Mesenchymal stem cell (in vitro differentiated cells and primary cell): ENCODE measurements around the gene CAMTA1.

Experiments used
- DNase-seq: peaks from one replicate; pipeline ENCODE4 v3.0.0-alpha.2; 2013
- H2AFZ ChIP-seq: one replicate; pipeline ENCODE4 v1.6.1; 2013; ENCODE audit warnings: low read depth, mild to moderate bottlenecking, control low read depth, inconsistent platforms, low read length, moderate library complexity
- H2AK5ac ChIP-seq: 2 replicates; pipeline ENCODE4 v1.6.1; 2013; ENCODE audit warnings: low read length, moderate library complexity, mild to moderate bottlenecking, inconsistent platforms; ENCODE audit not compliant: severe bottlenecking
- H2BK120ac ChIP-seq: one replicate; pipeline ENCODE4 v1.6.1; 2013; ENCODE audit warnings: low read depth, mild to moderate bottlenecking, inconsistent platforms, low read length, moderate library complexity
- H2BK12ac ChIP-seq, 2 experiments: one replicate each; pipeline ENCODE4 v1.6.1; 2013; ENCODE audit warnings: inconsistent platforms in 2 of 2, low read length in 2 of 2, mild to moderate bottlenecking in 2 of 2, moderate library complexity in 2 of 2, control low read depth in 1 of 2
- H2BK15ac ChIP-seq: one replicate; pipeline ENCODE4 v1.6.1; 2013; ENCODE audit warnings: mild to moderate bottlenecking, low read depth, inconsistent platforms; ENCODE audit not compliant: poor library complexity, severe bottlenecking
- H2BK5ac ChIP-seq: 2 replicates; pipeline ENCODE4 v1.6.1; 2013; ENCODE audit warnings: low read depth, mild to moderate bottlenecking, low read length, control low read depth, inconsistent platforms; ENCODE audit not compliant: poor library complexity, severe bottlenecking
- H3K14ac ChIP-seq, 2 experiments: one replicate each; pipeline ENCODE4 v1.6.1; 2013; ENCODE audit warnings: inconsistent platforms in 2 of 2, low read length in 2 of 2, control low read depth in 1 of 2, mild to moderate bottlenecking in 1 of 2, moderate library complexity in 1 of 2
- H3K18ac ChIP-seq, 2 experiments: one replicate each; pipeline ENCODE4 v1.6.1; 2013; ENCODE audit warnings: inconsistent platforms in 2 of 2, low read length in 2 of 2, control low read depth in 1 of 2, low read depth in 1 of 2, mild to moderate bottlenecking in 1 of 2
- H3K23ac ChIP-seq, 2 experiments: one replicate each; pipeline ENCODE4 v1.6.1; 2013; ENCODE audit warnings: inconsistent platforms in 2 of 2, low read length in 2 of 2, mild to moderate bottlenecking in 2 of 2, moderate library complexity in 2 of 2, control low read depth in 1 of 2
- H3K27ac ChIP-seq: 2 replicates; pipeline ENCODE4 v1.5.1; 2013; ENCODE audit warnings: mild to moderate bottlenecking, moderate library complexity, low read length, control low read depth, inconsistent platforms; ENCODE audit not compliant: poor library complexity, severe bottlenecking
- H3K27me3 ChIP-seq, 2 experiments: 2 replicates each; pipeline versions ENCODE4 v1.6.1 to v1.7.0; 2013; ENCODE audit warnings: low read length in 2 of 2, mild to moderate bottlenecking in 2 of 2, moderate library complexity in 2 of 2, control low read depth in 1 of 2, inconsistent platforms in 1 of 2; ENCODE audit not compliant: control insufficient read depth in 1 of 2, insufficient read depth in 1 of 2
- H3K36me3 ChIP-seq, 2 experiments: 2 replicates each; pipeline versions ENCODE4 v1.6.1 to v1.7.0; 2013; ENCODE audit warnings: low read length in 2 of 2, control low read depth in 1 of 2, inconsistent platforms in 1 of 2, low read depth in 1 of 2, mild to moderate bottlenecking in 1 of 2; ENCODE audit not compliant: insufficient read depth in 2 of 2, control insufficient read depth in 1 of 2
- H3K4ac ChIP-seq, 2 experiments: one replicate each; pipeline ENCODE4 v1.6.1; 2013; ENCODE audit warnings: inconsistent platforms in 2 of 2, low read length in 2 of 2, mild to moderate bottlenecking in 2 of 2, moderate library complexity in 2 of 2, control low read depth in 1 of 2, low read depth in 1 of 2
- H3K4me1 ChIP-seq: 2 replicates; pipeline ENCODE4 v1.6.1; 2013; ENCODE audit warnings: low read depth, low read length, control low read depth; ENCODE audit not compliant: control insufficient read depth, insufficient read depth
- H3K4me2 ChIP-seq: 2 replicates; pipeline ENCODE4 v1.6.1; 2013; ENCODE audit warnings: low read length, mild to moderate bottlenecking, inconsistent platforms; ENCODE audit not compliant: poor library complexity, severe bottlenecking
- H3K4me3 ChIP-seq, 2 experiments: 2 replicates each; pipeline versions ENCODE4 v1.5.1 to v1.7.0; 2013; ENCODE audit warnings: low read length in 2 of 2, mild to moderate bottlenecking in 2 of 2, control low read depth in 1 of 2, low read depth in 1 of 2; ENCODE audit not compliant: insufficient read depth in 1 of 2
- H3K79me1 ChIP-seq: replicated peaks from 2 replicates; pipeline ENCODE4 v1.6.1; 2013; ENCODE audit warnings: mild to moderate bottlenecking, control low read depth, low read length, inconsistent platforms; ENCODE audit not compliant: poor library complexity, severe bottlenecking
- H3K9ac ChIP-seq: 2 replicates; pipeline ENCODE4 v1.7.0; 2013; ENCODE audit warnings: mild to moderate bottlenecking, low read length, moderate library complexity
- H3K9me3 ChIP-seq: 2 replicates; pipeline ENCODE4 v1.7.0; 2013; ENCODE audit warnings: mild to moderate bottlenecking, low read length; ENCODE audit not compliant: control insufficient read depth
- H4K8ac ChIP-seq: one replicate; pipeline ENCODE4 v1.6.1; 2013; ENCODE audit warnings: inconsistent platforms, mild to moderate bottlenecking, low read length, moderate library complexity
- H4K91ac ChIP-seq: one replicate; pipeline ENCODE4 v1.6.1; 2013; ENCODE audit warnings: mild to moderate bottlenecking, low read length, inconsistent platforms
- WGBS: methylation state at CpG from one replicate; pipeline ENCODE4 v1.1.7; 2013; ENCODE audit warnings: mixed read lengths; 5-methylcytosine and 5-hydroxymethylcytosine counted together

Gene CAMTA1

DNA sequence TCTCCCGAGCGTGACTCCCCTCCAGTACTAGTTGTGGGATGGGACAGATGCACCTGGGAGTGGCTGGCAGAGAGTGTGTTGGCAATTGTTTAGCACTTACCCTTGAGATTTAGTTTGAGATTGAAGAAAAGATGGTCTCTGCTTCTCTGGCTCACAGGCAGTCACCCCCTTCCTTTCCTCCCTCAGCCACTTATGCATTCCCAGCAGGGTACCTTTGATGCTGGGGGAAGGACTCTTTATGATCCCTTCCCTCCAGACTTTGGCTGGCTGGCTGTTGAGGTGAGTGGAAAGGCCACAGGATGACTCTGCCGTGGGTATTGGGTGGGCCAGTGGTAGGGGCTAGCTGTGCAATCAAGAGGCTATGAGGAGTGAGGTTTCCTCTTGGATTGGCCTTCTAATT lies 236.8 kb downstream of the CAMTA1 start:
- H3K9me3 ChIP-seq: no peaks in the 10 kb centered on the region
- 65% methylated on average over 3 of the region's 3 CpGs for WGBS
- DNase-seq: no peak

DNA sequence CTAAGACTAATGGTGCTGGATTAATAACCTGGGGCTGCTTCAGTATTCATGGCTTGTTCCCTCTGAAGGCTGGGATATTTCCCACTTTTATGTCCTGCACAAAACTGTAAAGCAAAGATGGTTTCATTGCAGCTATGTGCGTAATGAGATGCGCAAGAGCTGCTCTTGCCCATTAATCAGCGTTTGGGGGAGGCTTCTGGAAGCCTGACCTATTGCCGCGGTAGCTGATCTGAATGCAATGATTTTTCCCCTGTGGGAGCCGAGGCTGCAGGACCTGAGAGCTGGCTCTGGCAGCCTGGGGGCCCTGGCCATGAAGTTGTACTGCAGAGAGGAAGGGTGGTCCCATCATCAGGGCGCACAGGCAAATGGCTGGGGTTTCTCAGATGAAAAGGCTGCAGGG lies 239.8 kb downstream of the CAMTA1 start:
- Histone ChIP-seq H2BK5ac (no peak overlapping the region), H3K4ac (no peak overlapping the region), H3K79me1 (no peaks in the 10 kb centered on the region), H2AFZ (no peak overlapping the region), H3K4me2 (no peak overlapping the region), H3K36me3 (no peaks in the 10 kb centered on the region), H2BK12ac (no peak overlapping the region), H3K9me3 (no peaks in the 10 kb centered on the region), H3K9ac (no peak overlapping the region), H3K27me3 (peaks cover 23 to 28% of the 10 kb centered on the region in 2 experiments), H3K18ac (no peak overlapping the region), H2BK15ac (no peak overlapping the region), H4K91ac (no peak overlapping the region), H2BK120ac (no peak overlapping the region), H3K23ac (no peak overlapping the region), H2AK5ac (no peak overlapping the region), H3K4me1 (peaks cover 3% of the 10 kb centered on the region), H3K4me3 (no peak overlapping the region), H3K14ac (no peak overlapping the region), H3K27ac (no peak overlapping the region), H4K8ac (no peak overlapping the region)
- no peak for DNase-seq
- 85% methylated on average over 7 of the region's 7 CpGs for WGBS

More for the DNA sequence above, 236.8 kb downstream of the CAMTA1 start:
- Histone ChIP-seq H2BK120ac (no peak overlapping the region), H2AFZ (no peak overlapping the region), H3K18ac (no peak overlapping the region), H2BK15ac (no peak overlapping the region), H3K27me3 (peaks cover 30 to 48% of the 10 kb centered on the region in 2 experiments), H3K4me3 (no peak overlapping the region), H3K4me2 (no peak overlapping the region), H3K36me3 (no peaks in the 10 kb centered on the region), H3K14ac (no peak overlapping the region), H3K27ac (no peak overlapping the region), H4K8ac (no peak overlapping the region), H3K9ac (no peak overlapping the region), H2BK12ac (no peak overlapping the region), H3K23ac (no peak overlapping the region), H3K4me1 (peaks cover 3% of the 10 kb centered on the region), H2BK5ac (no peak overlapping the region), H4K91ac (no peak overlapping the region), H3K79me1 (no peaks in the 10 kb centered on the region), H3K4ac (no peak overlapping the region), H2AK5ac (no peak overlapping the region)

DNA sequence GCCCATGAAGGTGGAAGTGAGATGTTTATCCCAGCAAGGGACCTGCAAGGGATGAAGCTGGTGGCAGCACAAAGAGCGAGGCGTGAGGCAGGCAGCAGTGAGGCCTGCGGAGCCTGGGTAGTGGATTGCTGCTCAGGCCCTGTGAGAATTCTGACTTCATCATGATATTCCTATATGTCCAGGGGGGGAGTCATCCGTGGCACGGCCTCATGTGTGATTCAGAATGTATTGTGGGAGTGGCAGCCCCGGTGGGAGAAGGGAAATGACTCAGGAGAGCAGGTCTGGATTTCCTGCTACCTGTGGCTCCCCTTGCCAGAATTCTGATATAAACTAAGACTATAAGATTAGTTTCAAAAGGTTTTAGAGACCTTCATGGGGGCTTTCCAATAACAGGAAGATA lies 240.9 kb downstream of the CAMTA1 start:
- Histone ChIP-seq H2BK15ac (no peak overlapping the region), H2BK120ac (no peak overlapping the region), H4K91ac (no peak overlapping the region), H3K23ac (no peak overlapping the region), H3K79me1 (no peaks in the 10 kb centered on the region), H2AFZ (no peak overlapping the region), H3K4me3 (no peak overlapping the region), H3K27me3 (peaks cover 16 to 20% of the 10 kb centered on the region in 2 experiments), H2BK5ac (no peak overlapping the region), H3K14ac (no peak overlapping the region), H3K36me3 (no peaks in the 10 kb centered on the region), H4K8ac (no peak overlapping the region), H2AK5ac (no peak overlapping the region), H2BK12ac (no peak overlapping the region), H3K27ac (no peak overlapping the region), H3K4ac (no peak overlapping the region), H3K9ac (no peak overlapping the region), H3K4me1 (peaks cover 3% of the 10 kb centered on the region), H3K18ac (no peak overlapping the region), H3K4me2 (no peak overlapping the region), H3K9me3 (no peaks in the 10 kb centered on the region)
- DNase-seq: no peak
- 69% methylated on average over 5 of the region's 6 CpGs for WGBS

DNA sequence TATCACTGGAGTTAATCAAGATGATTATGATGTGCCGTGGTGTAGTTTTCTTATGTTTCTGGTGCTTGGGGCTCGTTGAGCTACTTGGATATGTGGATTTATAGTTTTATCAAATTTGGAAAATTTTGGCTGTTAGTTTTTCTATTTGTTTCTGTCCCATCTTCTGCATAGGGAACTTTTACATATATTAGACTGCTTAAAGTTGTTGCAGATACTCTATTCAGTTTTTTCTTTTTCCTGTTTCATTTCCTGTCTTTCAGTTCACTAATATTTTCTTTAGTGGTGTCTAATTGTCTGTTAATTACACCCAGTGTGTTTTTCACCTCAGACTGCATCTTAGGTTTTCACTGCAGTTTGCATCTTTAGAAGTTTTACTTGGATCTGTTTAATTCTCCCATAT lies 247.7 kb downstream of the CAMTA1 start:
- H4K91ac ChIP-seq: no peak overlapping the region
- H3K4ac ChIP-seq: no peak overlapping the region
- no peak overlapping the region for H2BK12ac ChIP-seq
- H3K4me2 ChIP-seq: no peak overlapping the region
- no peak overlapping the region for H2BK120ac ChIP-seq
- H2AFZ ChIP-seq: no peak overlapping the region
- H3K14ac ChIP-seq: no peak overlapping the region
- no peak for DNase-seq
- no peak overlapping the region for H3K9ac ChIP-seq
- H2AK5ac ChIP-seq: no peak overlapping the region
- H3K4me1 ChIP-seq: no peaks in the 10 kb centered on the region
- H4K8ac ChIP-seq: no peak overlapping the region
- H3K79me1 ChIP-seq: no peaks in the 10 kb centered on the region
- H3K4me3 ChIP-seq: no peak overlapping the region
- peaks cover 0 to 3% of the 10 kb centered on the region in 2 experiments for H3K27me3 ChIP-seq
- H2BK5ac ChIP-seq: no peak overlapping the region
- H3K9me3 ChIP-seq: peaks cover 7% of the 10 kb centered on the region
- H3K27ac ChIP-seq: no peak overlapping the region
- H3K18ac ChIP-seq: no peak overlapping the region
- H3K23ac ChIP-seq: no peak overlapping the region
- no peaks in the 10 kb centered on the region for H3K36me3 ChIP-seq
- WGBS: 63% methylated on average over 2 of the region's 2 CpGs
- no peak overlapping the region for H2BK15ac ChIP-seq
